GM19438 (cell line): ENCODE data around the gene AMN.

ENCODE experiments used
- ATAC-seq: cut with Tn5 transposase; IDR thresholded peaks from one replicate; pipeline ENCODE4 v1.9.1; 2021; ENCODE audit warnings: low read depth; ENCODE audit not compliant: unreplicated experiment

The AMN gene

GRCh38 chr14:102898776-102899515 is 23.5 kb upstream of the AMN start:
- ATAC-seq = no peak

- ATAC-seq = no peak
Observed at GRCh38 chr14:102899516-102899900, 23.0 kb upstream of the AMN start.

GRCh38 chr14:102900631-102901571 is 21.6 kb upstream of the AMN start:
- peak; percentile 59 for ATAC-seq

GRCh38 chr14:102901633-102902032 is 20.8 kb upstream of the AMN start:
- peak; percentile 68 for ATAC-seq

GRCh38 chr14:102902086-102902485 is 20.4 kb upstream of the AMN start:
- peak; percentile 23 for ATAC-seq

GRCh38 chr14:102902523-102903247 is 19.8 kb upstream of the AMN start:
- ATAC-seq = no peak

GRCh38 chr14:102903248-102903888 is 19.1 kb upstream of the AMN start:
- no peak for ATAC-seq

- ATAC-seq = no peak
Observed at GRCh38 chr14:102903889-102904512, 18.5 kb upstream of the AMN start.

GRCh38 chr14:102905116-102906108 is 17.1 kb upstream of the AMN start:
- no peak for ATAC-seq

- no peak for ATAC-seq
Observed at GRCh38 chr14:102906616-102907302, 15.7 kb upstream of the AMN start.

GRCh38 chr14:102907303-102907844 is 15.1 kb upstream of the AMN start:
- ATAC-seq = no peak

GRCh38 chr14:102907980-102908730 is 14.3 kb upstream of the AMN start:
- ATAC-seq = no peak

- ATAC-seq = no peak
Observed at GRCh38 chr14:102908766-102909455, 13.6 kb upstream of the AMN start.

- ATAC-seq = no peak
Observed at GRCh38 chr14:102909462-102909861, 13.0 kb upstream of the AMN start.

GRCh38 chr14:102909911-102910310 is 12.6 kb upstream of the AMN start:
- no peak for ATAC-seq

- ATAC-seq = no peak
Observed at GRCh38 chr14:102910442-102910841, 12.0 kb upstream of the AMN start.

GRCh38 chr14:102911541-102911951 is 10.9 kb upstream of the AMN start:
- ATAC-seq = no peak
